GM19351 (cell line): ENCODE data around the gene MME.

Experiments used
- ATAC-seq: cut with Tn5 transposase; IDR thresholded peaks from one replicate; pipeline ENCODE4 v1.9.1; 2021; ENCODE audit warnings: mild to moderate bottlenecking, moderate library complexity; ENCODE audit not compliant: unreplicated experiment

The MME gene

GRCh38 chr3:155135003-155135402 lies 54.9 kb downstream of the MME start:
- no peak for ATAC-seq

DNA sequence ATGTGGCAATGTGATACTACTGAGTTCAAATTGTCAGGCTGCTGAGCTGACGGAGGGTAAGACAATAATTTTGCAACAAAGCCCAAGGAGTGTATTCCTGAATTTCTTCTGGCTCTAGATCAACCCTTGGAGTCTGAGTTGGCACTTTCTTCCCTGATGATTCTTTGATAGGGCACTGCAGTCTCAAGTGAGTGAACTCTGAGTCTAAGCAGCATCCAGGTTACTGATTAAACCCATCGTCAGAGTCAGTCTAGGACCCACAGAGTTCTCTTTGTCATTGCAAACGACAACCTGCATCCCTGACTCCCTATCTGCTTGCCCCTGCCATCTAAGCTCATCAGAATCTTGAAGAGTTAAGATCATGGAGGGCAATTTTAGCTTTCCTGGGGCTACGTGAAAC lies 58.6 kb downstream of the MME start:
- ATAC-seq, result no peak

DNA sequence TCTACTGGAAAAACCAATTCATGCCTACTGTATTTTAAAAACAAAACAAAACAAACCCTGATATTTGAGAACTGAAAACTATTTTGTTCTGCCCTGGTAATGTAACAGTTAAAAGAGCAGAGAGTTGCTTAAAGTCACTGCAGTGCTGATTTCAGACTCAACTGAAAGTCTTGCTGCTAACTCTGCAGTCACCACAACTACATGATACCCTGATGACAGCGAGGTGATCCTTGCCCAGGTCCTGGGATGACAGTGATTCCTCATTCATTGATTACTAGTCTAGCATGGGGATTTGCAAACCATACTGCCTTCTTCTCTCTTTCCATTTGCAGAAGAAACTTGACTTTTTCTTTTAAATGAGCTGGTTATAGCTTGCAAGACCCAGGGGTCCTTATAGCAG lies 67.5 kb downstream of the MME start:
- no peak for ATAC-seq

DNA sequence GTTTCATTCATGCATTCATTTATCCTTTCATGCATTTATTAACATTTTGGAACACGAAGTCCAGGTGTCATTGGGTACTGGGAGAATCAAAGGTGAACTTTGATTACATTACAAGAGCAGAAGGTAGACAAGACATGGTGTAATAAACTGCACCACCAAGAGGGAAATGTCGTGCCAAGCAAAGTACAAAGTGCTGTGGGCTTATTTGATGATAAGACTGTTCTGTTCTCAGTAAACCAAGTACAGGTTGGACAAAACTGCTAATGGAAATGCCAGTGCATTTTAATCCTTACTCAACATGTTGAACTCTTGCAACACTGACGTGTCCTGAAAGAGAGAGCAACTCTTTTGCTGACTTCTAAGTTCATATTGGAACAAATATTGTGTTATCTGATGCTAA lies 69.4 kb downstream of the MME start:
- ATAC-seq, result no peak

DNA sequence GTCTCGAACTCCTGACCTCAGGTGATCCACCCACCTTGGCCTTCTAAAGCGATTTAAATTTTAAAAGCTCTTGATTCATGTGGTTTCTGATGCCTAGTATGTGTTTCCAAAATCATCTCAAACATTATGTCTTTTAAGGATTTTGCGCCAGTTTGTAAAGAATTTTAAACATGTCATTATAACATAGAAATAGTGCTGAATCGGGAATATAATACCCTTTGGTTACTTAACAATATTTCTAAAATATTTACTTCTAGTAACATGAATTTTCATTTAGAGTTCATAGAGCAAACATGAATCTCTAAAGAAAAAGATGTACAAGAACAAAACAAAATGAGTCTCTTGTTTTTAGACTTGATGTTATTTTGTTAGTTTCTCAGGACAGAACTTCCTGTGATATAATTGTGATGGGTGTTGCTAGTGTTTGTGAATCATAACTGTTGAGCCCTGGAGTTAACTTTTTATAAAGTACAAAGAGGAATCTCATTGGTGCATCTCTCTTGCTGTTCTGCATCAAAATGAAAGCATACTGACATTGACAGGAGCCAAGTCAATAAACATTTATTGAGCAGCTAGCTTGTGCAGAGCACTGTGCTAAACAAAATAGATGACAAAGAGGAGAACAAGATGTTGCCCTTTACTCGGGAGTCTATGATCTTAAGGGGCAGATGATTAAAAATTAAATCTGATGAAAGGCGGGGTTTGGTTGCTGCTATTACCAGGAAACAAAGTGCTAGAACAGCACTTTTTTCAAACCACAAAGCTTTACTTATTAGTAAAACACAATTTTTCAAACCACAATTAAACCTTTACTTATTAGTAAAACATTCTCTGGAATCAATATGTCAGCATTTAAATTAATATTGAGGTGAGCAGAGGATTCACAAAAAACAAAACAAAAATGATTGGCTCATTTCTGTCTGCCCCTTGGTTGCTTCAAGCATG lies 73.4 kb downstream of the MME start:
- no peak for ATAC-seq

GRCh38 chr3:155154255-155154654 lies 74.1 kb downstream of the MME start:
- ATAC-seq, result no peak

DNA sequence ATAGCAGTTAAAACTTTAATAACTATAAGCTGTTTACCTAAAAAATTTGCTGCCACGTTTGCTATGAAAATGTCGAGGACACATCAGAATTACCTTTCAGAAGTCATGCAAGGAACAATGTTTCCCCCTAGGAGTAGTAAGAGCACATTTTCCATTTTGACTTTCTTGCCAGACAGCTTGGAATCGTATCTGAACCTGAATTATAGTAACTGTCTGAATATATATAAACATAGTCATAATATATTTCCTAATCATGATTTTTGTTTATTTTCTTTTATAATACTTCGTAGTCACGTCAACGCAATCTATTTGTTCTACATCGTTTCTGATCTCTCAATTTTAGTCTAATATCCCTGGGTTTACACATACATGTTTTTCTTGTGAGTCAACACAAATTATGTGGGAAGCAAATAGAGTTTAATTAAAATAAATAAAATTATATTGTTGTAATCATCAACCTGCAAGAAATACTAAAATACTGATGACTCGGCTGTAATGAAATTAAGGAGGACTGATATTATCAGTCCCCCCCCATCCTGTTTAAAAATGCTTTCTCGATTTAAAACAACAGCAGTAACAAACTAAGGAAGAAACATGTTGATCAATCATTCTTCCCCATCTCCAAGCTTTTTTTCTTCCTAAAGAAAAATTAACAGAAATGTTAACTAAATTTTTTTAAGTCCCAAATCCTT lies 78.4 kb downstream of the MME start:
- no peak for ATAC-seq

DNA sequence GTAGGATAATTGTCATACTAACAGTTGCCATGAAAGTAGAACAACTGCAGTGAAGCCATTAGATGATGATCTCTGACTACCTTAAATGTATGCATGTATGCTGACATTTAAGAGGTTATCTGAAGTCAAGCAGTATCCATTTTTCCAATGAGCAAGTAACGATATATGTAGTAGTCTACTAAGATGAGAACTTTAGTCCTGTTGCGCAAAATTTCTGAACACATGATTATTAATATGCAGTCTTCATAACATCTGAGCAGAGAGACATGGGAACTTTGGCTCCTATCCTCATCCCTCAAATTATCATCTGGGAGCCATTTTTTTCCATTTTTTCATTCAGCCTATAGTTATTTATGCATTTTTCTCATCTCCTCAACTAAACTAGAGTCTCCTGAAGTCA lies 79.2 kb downstream of the MME start:
- ATAC-seq, result no peak

GRCh38 chr3:155161640-155162292 lies 81.6 kb downstream of the MME start:
- ATAC-seq, result no peak

DNA sequence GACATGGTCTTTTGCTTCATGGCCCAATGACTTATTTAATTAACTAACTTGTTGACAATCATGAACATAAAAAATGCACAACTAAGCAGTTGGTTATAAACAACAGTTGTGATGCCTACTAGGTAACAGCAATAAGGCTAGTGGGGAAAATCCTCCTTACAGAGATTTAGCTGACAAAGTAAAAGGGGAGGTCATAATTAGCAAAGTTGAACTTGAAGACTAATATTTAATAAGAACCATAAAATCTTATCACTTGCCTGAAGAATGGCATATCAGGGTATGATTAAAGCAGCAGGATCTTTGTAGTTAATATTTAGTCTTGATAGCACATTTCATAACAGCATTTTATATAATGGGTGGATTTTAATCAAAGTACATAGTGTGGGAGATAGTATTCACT lies 84.2 kb downstream of the MME start:
- no peak for ATAC-seq

GRCh38 chr3:155166441-155166840 lies 86.3 kb downstream of the MME start:
- ATAC-seq, result no peak

DNA sequence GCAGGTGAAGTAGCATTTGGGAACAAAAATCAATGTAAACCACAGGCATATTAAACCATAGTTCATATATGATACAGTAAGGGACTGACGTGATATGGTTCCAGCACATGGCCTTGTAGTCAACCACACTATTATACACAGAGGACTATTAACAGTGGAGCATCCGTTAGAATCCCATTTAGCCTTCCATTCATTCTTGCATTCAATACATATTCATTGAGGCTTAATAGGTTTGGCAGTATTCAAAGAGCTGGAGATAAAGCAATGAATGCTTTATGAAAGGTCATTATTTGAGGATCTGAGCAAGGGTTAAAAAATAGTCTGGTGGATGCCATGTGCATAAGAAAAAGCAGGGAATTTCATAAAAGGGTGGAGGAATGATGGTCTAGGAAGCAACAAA lies 89.1 kb downstream of the MME start:
- no peak for ATAC-seq

DNA sequence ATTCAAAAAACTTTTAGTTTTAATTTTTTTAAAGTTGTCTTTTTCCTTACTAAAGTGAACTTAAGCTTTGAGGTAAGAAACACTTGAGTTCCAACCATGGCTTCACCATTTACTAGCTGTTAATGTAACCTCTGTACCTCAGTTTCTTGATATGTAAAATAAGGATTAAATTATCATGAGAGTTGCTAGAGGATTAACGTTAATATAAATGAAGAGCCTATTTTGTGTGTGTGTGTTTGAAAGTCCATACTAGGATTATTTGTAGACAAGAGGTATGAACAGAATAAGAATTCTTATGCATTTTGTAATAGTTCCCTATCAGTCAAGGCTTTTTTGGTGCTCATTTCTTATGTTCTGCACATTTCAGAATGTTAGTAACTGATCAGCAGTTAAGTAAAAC lies 93.7 kb downstream of the MME start:
- ATAC-seq, result no peak

- ATAC-seq, result no peak
Measured at GRCh38 chr3:155178810-155179436, 98.8 kb downstream of the MME start.

DNA sequence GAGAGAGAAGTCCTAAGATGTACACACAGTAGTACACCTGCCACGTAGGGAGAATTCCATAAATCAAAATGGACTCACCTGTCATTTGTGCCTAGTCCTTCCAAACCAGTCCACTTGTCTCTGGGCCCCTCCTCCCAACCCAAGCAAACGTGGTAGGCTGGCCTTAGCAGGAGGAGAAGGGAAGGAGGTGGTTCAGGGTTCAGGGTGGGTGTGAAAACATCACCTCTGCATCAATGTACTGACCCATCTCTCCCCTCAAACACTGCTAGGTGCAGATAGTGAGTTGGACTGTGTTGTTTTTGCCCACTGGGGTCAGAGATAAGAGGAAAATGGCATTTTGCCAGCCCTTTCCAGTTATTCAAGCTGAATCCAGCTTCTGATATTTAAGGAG lies 99.3 kb downstream of the MME start:
- no peak for ATAC-seq

GRCh38 chr3:155179966-155180757 lies 100.0 kb downstream of the MME start:
- ATAC-seq, result no peak

- no peak for ATAC-seq
Measured at GRCh38 chr3:155182467-155182866, 102.3 kb downstream of the MME start.

GRCh38 chr3:155184011-155184410 lies 103.9 kb downstream of the MME start:
- peak; percentile 89 for ATAC-seq

DNA sequence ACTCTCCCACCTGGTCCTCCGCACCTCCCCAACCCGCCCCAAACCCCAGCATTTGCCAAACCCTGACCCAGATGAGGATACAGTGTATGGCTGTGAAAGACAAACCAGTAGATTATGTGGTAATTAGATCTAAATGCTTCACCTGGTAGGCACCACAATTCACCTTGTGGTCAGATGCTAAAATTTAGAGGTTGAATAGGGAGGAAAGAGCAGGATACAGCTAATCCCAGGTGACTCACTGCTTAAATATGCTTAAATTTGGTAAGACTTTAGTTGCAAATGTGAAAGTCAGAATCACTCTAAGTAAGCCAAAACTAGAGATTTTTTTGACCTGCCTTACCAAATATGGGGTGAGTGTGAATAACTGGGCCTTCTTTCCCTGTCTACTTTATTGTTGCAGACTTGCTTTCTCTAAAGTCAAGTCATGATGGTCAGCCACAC lies 105.5 kb downstream of the MME start:
- ATAC-seq, result no peak

DNA sequence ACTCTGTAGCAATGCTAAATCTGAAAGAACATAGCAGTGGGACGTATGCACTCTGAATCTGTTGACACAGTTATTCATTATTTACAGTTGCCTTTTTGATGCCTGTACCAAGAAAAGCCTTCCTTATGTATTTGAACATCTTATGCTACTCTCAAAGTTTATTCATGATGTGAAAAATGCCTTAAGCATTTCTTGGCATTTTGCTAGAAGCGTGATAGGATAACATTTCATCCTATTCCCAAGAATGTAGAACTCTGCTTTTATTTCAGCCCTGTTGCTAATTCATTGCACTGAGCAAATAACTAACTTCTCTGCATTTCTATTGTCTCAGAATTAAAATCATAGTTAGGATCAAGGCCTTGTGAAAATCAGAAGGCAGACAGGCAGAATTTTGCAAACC lies 107.9 kb downstream of the MME start:
- ATAC-seq, result no peak
